HG02885 (cell line): ENCODE results near the gene NTSR1.

Source experiments
- ATAC-seq: cut with Tn5 transposase; IDR thresholded peaks from one replicate; pipeline ENCODE4 v1.9.1; 2021; ENCODE audit warnings: mild to moderate bottlenecking; ENCODE audit not compliant: unreplicated experiment, poor library complexity

Gene NTSR1

GRCh38 chr20:62766071-62766450 is 57.4 kb downstream of the NTSR1 start:
- no peak for ATAC-seq

DNA sequence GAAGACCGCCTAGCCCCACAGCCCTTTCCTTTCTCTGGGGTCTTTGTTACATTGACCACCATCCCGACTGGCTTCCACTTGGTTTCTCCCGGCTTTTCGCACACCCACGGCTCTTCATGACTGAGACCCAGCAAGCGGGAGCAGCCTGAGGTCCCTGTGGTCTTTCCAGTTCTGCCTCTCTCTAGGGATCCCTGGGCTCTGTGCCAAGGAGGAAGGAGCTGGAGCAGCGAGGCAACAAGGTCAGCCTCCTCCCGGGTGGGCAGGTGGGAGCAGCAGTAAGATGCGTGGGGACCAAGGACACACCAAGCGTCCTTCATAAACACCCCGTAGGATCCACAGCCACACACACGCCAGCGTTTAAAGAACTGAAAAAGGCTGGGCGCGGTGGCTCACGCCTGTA is 58.1 kb downstream of the NTSR1 start:
- no peak for ATAC-seq

- no peak for ATAC-seq
These were observed 59.6 kb downstream of the NTSR1 start for GRCh38 chr20:62768234-62768546.

DNA sequence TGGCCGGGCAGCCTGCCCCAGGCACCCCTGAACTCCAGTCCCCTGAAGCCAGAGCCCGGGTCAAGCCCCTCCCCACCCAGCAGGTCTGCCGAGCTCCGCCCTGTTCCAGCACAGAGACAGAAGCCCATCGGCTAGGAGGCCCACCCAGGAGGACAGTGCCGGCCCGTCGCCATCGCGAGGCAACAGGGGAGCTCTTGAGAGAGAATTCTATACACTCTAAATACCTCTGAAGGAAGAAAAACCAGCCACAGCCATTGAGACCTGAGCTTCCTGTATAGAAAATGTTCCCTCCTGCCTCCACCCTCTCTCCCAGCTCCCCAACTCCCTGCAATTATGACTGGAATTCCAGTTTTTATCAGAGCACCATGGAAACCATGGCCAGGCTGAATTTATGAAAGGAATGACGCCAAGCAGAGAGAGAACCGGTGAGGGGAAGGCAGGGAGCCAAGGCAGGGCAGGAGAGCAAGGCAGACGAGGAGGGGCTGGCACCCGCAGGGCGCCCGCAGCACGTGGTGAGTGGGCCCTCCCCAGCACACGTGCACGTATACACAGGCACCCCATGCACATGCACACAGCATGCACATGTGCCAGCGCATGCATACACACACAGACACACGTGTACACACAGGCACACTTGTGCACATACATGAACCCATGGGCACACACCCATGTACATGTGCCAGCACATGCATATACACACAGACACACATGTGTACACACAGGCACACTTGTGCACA is 60.1 kb downstream of the NTSR1 start:
- no peak for ATAC-seq

- ATAC-seq: no peak
These were observed 60.9 kb downstream of the NTSR1 start for GRCh38 chr20:62769346-62770071.

DNA sequence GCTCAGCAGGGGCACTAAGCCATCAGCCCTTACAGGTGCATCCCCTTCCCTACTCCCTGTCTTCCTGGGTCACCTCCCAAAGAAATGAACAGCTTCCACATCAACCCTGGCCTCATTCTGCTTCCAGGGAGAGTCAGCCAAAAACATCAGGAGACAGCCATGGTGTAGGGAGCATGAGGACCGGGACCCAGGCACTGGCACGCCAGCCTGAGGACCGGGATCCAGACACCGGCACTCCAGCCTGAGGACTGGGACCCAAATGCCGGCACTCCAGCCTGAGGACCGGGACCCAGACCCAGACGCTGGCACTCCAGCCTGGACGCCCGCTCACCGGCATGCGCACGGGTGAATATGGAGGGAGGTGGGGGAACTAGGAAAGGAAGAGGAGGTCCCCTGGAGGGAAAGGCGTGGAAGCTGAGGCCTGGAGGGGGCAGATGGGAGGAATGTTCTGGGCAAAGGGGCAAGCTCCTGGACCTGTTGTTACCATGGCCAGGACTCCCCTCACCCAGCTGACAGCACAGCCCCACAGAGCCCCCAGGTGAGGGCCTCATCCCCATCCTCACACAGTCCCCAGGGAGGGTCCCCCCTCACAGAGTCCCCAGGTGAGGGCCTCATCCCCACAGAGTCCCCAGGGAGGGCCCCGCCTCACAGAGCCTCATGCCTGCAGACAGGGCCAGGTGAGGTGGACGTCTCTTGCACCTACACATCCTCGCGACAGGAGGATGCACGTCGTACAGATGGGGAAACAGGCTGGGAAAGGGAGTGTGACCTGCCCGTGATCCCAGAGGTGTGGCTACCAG is 61.7 kb downstream of the NTSR1 start:
- no peak for ATAC-seq

DNA sequence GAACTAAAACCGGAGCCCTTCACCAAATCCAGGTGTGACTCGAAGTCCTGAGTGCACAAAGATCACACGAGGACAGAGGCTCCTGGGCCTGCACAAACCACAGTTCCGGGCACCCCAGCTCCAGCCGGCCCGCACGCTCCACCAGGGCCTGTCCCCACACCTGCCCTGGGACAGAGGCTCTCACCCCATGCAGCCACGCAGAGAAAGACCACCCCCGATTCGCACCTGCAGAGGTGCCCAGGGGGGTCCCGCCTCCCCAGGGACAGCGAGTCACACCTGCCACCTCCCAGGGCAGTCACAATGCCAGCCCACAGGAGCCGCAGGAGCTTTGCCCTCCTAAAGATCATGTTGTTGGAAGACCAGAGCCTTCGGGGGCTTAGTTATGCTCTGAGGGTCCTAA is 62.3 kb downstream of the NTSR1 start:
- ATAC-seq: no peak

DNA sequence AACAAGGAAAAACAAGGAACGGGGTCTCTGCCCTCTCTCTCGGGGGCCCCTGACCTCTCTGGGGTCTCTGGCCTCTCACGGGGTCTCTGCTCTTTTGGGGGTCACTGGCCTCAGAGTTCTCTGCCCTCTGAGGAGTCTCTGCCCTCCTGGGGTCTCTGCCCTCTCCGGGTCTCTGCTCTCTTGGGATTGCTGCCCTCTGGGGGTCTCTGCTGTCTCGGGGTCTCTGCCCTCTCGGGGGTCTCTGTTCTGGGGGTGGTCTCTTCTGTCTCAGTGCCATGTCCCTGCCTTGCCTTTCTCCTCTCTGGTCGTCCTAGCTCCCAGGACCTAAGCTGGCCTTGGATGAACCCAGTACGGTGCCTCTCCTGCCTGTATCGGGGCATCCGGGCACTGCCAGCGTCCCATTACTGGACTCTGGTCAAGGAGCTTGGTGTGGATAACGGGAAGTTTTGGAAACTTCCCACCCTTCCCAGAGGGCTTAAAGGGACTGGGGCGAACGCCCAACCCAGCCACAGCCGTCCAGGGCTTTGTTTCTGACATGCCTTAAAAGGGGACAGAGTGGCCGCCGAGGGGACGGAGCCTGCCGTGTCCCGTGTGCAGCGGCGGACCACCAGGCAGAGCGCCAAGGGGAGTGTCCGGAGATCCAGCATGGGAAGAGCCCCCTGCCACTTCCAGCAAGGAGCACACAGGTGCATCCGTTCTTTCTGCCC is 62.9 kb downstream of the NTSR1 start:
- ATAC-seq: no peak

- ATAC-seq: no peak
These were observed 63.5 kb downstream of the NTSR1 start for GRCh38 chr20:62772103-62772611.

DNA sequence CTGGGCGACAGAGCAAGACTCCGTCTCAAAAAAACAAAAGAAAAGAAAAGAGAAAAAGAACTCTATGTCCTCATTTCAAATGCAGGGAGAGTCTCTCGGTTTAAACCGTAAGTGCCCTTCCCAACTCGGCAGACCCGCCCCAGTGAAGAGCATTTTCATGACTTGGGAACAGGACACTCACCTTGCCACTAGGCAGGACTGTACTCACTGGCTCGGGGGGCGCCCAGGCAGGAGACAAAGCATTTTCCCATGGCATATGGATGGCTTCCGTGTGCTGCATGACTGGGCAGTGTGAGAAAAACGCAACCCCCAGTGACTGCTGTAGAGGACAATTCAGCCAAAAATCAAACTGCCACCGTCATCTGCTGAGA is 64.0 kb downstream of the NTSR1 start:
- no peak for ATAC-seq

GRCh38 chr20:62772990-62773844 is 64.6 kb downstream of the NTSR1 start:
- ATAC-seq: no peak

- no peak for ATAC-seq
These were observed 65.4 kb downstream of the NTSR1 start for GRCh38 chr20:62773845-62774714.

DNA sequence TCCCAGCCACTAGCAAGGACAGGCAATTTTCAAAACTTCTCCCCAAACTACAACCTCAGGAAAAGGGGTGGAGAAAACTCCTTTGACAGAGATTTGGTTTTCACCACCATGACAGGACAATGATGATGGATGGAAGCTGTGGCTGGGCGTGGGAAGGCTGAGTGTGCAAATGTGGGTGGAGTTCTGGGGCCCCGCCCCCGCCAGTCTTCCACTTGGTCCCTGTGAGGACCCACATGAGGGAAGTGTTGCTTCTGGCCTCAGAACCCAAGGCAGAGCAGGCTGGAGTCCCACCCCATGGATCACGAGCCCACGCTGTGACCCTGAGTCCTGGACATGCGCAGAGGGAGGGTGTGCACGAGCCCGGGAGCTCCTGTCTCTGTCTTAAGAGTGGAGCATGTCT is 66.1 kb downstream of the NTSR1 start:
- no peak for ATAC-seq

DNA sequence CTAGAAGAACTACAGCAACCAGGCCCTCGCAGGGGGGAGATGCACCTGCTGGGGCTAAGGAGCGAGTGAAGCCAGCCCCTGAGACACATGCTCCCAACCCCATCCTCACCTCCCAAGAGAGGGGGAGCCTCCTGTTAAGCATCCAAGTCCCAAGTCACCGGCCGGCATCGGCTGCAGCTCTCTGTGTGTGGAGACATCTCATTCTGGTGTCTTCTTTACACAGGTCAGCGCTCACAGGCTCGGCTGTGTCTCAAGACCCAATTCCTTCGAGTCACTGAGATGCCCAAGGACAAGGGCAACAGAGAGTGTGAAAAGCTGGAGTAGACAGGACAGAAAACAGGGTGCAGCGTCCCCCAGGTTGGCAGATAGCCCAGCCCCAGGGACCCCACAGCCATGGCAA is 66.6 kb downstream of the NTSR1 start:
- no peak for ATAC-seq

DNA sequence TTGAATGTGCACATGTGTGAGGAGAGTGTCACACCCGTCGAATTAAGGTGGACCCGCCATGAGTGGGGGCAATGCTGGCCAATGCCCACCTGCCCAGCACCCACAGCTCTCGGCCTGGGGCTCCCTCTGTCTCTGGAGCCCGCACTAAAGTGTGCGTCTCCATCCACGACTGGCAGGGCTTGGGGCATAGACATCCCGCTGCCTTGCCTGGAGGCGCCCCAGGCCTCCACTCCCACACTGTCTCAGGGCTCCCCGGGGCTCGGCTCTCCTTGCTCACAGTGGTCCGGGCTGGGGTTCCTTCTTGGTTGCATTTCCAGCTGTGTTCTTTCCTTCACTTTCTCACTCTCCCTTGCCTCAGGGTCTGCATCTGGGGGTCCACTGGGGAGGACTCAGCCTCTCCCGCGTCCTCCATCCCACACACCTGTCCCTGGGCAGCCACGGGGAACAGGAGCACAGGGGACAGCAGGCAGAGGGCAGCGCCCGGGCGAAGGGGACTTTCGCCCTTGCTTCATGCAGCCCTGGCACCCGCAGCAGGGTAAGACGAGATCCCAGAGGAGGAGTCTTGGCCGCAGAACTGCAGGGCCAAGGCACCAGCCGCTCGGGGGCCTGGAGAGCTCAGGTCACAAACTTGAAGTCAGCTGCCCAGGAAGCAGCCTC is 67.5 kb downstream of the NTSR1 start:
- ATAC-seq: no peak

- no peak for ATAC-seq
These were observed 68.3 kb downstream of the NTSR1 start for GRCh38 chr20:62776692-62777527.

DNA sequence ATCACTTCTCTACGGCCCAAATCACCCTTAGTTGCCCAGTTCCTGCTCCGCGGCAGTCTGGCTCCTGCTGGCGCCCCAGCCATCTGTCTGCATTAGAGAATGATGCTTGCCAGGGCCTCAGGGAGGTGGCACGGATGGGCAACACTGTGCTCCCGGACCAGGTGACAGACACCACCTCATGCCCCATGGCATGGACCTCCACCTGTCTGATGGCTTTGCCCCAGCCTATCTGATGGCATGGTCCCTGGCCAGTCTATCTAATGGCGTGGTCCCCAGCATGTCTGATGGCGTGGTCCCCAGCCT is 68.8 kb downstream of the NTSR1 start:
- no peak for ATAC-seq

GRCh38 chr20:62778058-62778457 is 69.4 kb downstream of the NTSR1 start:
- ATAC-seq: no peak
